Activated T-helper 2 cell treated with anti-CD3 and anti-CD28 coated beads, Interferon-gamma antibody, Interleukin-2, Interleukin-4, amounts not matched to agents 10 μg/mL and 5 μg/mL and 100 μg/mL, durations not matched to agents 14 hours and 24 hours and 36 hours (primary cell): ENCODE data around the gene RTN4IP1. TPM values are rescaled to one million over a fixed set of nuclear protein-coding genes. Genes with fewer than 3 reads are reported as not detected.

Source experiments
- total RNA-seq: library from RNA; stranded (reverse); gene quantifications from 2 replicates; pipeline ENCODE4 v1.2.3, GENCODE V29; 2022

RTN4IP1 gene
- total RNA-seq, 1 donor from 2014 or later, result 6.4 TPM

Other genes starting within 250 kb of the RTN4IP1 start
- gene QRSL1, start 80 bp upstream of the RTN4IP1 start, total RNA-seq, result 18.9 and 21.8 TPM in 2 replicates